ENCODE data around the gene LIMS4.
"Not testable (repeated sequence)": the region's sequence is repeated elsewhere in the genome, so short reads cannot be mapped to it uniquely, and the experiment has no call there.

- TF ChIP-seq CTCF, POLR2A (IDR thresholded peaks at IDR 0.05): not testable (repeated sequence)
Measured at GRCh38 chr2:110475627-110476359, 3.2 kb upstream of the LIMS4 start.
